GM23338 (cell line): Measurements from ENCODE around the gene HBD. TPM values are rescaled to one million over a fixed set of nuclear protein-coding genes. Genes with fewer than 3 reads are reported as not detected.

ENCODE experiments used
- CREB1 ChIP-seq: fragments of 250-450 bp; sonication (Bioruptor Pico); IDR thresholded peaks from 2 replicates; pipeline ENCODE4 v1.5.0; 2020; ENCODE audit warnings: low read depth, mild to moderate bottlenecking, moderate library complexity
- EZH2 ChIP-seq: fragments of 200-600 bp; sonication (generic); IDR thresholded peaks from one replicate; pipeline ENCODE4 v1.8.0; 2017; ENCODE audit warnings: antibody characterized with exemption, mild to moderate bottlenecking, low read depth; ENCODE audit not compliant: unreplicated experiment
- EZH2phosphoT487 ChIP-seq: fragments of 200-600 bp; sonication (generic); IDR thresholded peaks from one replicate; pipeline ENCODE4 v1.8.1; 2018; ENCODE audit warnings: antibody characterized with exemption; ENCODE audit not compliant: unreplicated experiment
- JUNB ChIP-seq: IDR thresholded peaks from one replicate; pipeline ENCODE4 v1.6.1; 2016; ENCODE audit warnings: antibody characterized with exemption; ENCODE audit not compliant: unreplicated experiment
- STAT1 ChIP-seq: IDR thresholded peaks from one replicate; pipeline ENCODE4 v1.6.1; 2016; ENCODE audit warnings: antibody characterized with exemption; ENCODE audit not compliant: unreplicated experiment
- ZNF331 ChIP-seq: fragments of 250-450 bp; sonication (Bioruptor Pico); IDR thresholded peaks from 2 replicates; pipeline ENCODE4 v1.5.0; 2020; ENCODE audit warnings: low read depth, mild to moderate bottlenecking, moderate library complexity
- polyA plus RNA-seq: library from polyadenylated mRNA; unstranded; fragments of >200 nt; fragmentation: Nextera tagmentation; extraction: Ambion mirVana; gene quantifications from 2 replicates; pipeline ENCODE4 v1.2.1, GENCODE V29; 2016
- total RNA-seq: library from RNA; depleted of rRNA; stranded (reverse); fragments of >200 nt; shearing (Covaris generic); gene quantifications from 2 replicates; pipeline ENCODE4 v1.2.3, GENCODE V29; 2014
- TF ChIP-seq, protein P1 (sequence below): fragments of 250-450 bp; sonication (Bioruptor Pico); IDR thresholded peaks from 2 replicates; pipeline ENCODE4 v1.5.0; 2020; ENCODE audit warnings: mild to moderate bottlenecking, moderate library complexity
- TF ChIP-seq, protein P2 (sequence below): IDR thresholded peaks from 2 replicates; pipeline ENCODE4 v1.6.1; 2016; ENCODE audit warnings: antibody characterized with exemption
- TF ChIP-seq, protein P3 (sequence below), 2 experiments: fragments of 200-600 bp in 1 of 2; sonication (generic) in 1 of 2; conservative IDR thresholded peaks; 2 replicates each; pipeline versions ENCODE4 v1.5.1 to v1.6.1; 2016 to 2017; ENCODE audit warnings: antibody characterized with exemption in 2 of 2, low read depth in 2 of 2, mild to moderate bottlenecking in 2 of 2, moderate library complexity in 1 of 2

The HBD gene
- total and polyA plus RNA-seq, 2 experiments from 2014 or later, result not detected

DNA sequence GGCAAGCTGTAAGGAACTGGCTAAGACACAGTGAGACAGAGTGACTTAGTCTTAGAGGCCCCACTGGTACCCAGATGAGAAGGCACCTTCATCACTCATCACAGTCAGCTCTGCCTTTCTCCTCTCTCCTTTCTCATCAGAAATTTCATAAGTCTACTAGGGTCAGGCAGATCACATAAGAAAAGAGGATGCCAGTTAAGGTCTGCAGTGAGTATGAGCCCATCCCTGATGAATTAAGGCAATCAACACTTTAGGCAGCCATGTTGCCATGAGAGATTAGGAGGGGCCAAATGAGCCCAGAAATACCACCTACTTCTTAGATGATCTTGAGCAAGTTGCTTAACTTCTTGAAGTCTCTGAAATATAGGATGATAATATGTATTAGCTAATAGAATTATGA lies 47.3 kb upstream of the HBD start (continued):
- TF ChIP-seq, protein P1, sequence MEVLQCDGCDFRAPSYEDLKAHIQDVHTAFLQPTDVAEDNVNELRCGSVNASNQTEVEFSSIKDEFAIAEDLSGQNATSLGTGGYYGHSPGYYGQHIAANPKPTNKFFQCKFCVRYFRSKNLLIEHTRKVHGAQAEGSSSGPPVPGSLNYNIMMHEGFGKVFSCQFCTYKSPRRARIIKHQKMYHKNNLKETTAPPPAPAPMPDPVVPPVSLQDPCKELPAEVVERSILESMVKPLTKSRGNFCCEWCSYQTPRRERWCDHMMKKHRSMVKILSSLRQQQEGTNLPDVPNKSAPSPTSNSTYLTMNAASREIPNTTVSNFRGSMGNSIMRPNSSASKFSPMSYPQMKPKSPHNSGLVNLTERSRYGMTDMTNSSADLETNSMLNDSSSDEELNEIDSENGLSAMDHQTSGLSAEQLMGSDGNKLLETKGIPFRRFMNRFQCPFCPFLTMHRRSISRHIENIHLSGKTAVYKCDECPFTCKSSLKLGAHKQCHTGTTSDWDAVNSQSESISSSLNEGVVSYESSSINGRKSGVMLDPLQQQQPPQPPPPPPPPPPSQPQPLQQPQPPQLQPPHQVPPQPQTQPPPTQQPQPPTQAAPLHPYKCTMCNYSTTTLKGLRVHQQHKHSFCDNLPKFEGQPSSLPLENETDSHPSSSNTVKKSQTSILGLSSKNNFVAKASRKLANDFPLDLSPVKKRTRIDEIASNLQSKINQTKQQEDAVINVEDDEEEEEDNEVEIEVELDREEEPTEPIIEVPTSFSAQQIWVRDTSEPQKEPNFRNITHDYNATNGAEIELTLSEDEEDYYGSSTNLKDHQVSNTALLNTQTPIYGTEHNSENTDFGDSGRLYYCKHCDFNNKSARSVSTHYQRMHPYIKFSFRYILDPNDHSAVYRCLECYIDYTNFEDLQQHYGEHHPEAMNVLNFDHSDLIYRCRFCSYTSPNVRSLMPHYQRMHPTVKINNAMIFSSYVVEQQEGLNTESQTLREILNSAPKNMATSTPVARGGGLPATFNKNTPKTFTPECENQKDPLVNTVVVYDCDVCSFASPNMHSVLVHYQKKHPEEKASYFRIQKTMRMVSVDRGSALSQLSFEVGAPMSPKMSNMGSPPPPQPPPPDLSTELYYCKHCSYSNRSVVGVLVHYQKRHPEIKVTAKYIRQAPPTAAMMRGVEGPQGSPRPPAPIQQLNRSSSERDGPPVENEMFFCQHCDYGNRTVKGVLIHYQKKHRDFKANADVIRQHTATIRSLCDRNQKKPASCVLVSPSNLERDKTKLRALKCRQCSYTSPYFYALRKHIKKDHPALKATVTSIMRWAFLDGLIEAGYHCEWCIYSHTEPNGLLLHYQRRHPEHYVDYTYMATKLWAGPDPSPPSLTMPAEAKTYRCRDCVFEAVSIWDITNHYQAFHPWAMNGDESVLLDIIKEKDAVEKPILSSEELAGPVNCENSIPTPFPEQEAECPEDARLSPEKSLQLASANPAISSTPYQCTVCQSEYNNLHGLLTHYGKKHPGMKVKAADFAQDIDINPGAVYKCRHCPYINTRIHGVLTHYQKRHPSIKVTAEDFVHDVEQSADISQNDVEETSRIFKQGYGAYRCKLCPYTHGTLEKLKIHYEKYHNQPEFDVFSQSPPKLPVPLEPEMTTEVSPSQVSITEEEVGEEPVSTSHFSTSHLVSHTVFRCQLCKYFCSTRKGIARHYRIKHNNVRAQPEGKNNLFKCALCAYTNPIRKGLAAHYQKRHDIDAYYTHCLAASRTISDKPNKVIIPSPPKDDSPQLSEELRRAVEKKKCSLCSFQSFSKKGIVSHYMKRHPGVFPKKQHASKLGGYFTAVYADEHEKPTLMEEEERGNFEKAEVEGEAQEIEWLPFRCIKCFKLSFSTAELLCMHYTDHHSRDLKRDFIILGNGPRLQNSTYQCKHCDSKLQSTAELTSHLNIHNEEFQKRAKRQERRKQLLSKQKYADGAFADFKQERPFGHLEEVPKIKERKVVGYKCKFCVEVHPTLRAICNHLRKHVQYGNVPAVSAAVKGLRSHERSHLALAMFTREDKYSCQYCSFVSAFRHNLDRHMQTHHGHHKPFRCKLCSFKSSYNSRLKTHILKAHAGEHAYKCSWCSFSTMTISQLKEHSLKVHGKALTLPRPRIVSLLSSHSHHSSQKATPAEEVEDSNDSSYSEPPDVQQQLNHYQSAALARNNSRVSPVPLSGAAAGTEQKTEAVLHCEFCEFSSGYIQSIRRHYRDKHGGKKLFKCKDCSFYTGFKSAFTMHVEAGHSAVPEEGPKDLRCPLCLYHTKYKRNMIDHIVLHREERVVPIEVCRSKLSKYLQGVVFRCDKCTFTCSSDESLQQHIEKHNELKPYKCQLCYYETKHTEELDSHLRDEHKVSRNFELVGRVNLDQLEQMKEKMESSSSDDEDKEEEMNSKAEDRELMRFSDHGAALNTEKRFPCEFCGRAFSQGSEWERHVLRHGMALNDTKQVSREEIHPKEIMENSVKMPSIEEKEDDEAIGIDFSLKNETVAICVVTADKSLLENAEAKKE, result no peak
- TF ChIP-seq STAT1 (no peak), JUNB (no peak), EZH2 (no peak), EZH2phosphoT487 (no peak), ZNF331 (CRISPR knock-in tag) (no peak), CREB1 (CRISPR knock-in tag) (no peak)
- TF ChIP-seq, protein P2, sequence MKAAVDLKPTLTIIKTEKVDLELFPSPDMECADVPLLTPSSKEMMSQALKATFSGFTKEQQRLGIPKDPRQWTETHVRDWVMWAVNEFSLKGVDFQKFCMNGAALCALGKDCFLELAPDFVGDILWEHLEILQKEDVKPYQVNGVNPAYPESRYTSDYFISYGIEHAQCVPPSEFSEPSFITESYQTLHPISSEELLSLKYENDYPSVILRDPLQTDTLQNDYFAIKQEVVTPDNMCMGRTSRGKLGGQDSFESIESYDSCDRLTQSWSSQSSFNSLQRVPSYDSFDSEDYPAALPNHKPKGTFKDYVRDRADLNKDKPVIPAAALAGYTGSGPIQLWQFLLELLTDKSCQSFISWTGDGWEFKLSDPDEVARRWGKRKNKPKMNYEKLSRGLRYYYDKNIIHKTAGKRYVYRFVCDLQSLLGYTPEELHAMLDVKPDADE, result no peak
- TF ChIP-seq, protein P3, sequence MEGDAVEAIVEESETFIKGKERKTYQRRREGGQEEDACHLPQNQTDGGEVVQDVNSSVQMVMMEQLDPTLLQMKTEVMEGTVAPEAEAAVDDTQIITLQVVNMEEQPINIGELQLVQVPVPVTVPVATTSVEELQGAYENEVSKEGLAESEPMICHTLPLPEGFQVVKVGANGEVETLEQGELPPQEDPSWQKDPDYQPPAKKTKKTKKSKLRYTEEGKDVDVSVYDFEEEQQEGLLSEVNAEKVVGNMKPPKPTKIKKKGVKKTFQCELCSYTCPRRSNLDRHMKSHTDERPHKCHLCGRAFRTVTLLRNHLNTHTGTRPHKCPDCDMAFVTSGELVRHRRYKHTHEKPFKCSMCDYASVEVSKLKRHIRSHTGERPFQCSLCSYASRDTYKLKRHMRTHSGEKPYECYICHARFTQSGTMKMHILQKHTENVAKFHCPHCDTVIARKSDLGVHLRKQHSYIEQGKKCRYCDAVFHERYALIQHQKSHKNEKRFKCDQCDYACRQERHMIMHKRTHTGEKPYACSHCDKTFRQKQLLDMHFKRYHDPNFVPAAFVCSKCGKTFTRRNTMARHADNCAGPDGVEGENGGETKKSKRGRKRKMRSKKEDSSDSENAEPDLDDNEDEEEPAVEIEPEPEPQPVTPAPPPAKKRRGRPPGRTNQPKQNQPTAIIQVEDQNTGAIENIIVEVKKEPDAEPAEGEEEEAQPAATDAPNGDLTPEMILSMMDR (conservative IDR thresholded peaks at IDR 0.05; ENCODE audit: low read depth in 2 of 2), result no peak
